GM19455 (cell line): ENCODE data around the gene NDUFA3.
"Not testable (repeated sequence)": the region's sequence is repeated elsewhere in the genome, so short reads cannot be mapped to it uniquely, and the experiment has no call there.

Experiments used
- ATAC-seq: cut with Tn5 transposase; IDR thresholded peaks from one replicate; pipeline ENCODE4 v1.9.1; 2021; ENCODE audit not compliant: unreplicated experiment

NDUFA3 gene

DNA sequence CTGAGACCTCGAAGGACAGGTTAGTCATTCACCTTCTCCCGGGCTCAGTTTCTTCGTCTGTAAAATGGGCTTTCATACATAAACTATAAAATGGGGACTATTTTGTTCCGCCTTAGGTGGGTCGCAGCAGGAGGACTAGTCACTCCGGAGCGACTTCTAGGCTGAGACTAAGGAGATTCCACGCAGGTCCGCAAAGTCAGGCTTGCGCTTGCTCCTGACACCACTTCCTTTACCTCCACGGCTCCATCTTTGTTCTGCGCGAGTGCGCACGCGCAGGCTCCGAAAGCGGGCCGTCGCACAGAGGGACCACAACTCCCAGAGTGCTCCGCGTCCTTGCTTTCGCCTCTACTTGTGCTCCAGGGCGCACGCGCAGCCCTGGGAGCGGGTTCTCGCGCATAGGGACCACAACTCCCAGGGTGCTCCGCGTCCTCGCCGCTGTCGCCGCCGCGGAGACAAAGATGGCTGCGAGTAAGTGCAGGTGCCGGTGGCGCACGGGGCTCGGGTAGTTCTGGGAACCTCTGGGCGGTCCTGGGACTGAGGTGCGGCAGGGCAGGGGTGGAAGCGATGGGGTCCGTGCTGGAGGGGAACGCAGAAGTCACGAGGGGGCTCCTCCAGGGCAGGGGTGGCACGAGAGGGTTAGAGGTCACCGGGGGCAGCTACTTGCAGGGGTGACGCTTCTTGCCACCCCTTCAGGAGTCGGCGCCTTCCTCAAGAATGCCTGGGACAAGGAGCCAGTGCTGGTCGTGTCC is at the start of gene NDUFA3:
NDUFA3 (plus strand) TSS at position 435 of the 749 bp plus-strand sequence; CDS start at position 459, 24 bp downstream.
- ATAC-seq, result peak; percentile 85

GRCh38 chr19:54062643-54063042 is 40.0 kb upstream of the NDUFA3 start:
- ATAC-seq, result no peak

- ATAC-seq, result no peak
Measured at GRCh38 chr19:54063350-54064116, 39.1 kb upstream of the NDUFA3 start, which contains the start of gene VSTM1. TSS of gene VSTM1 (minus strand) at chr19:54063897. CDS start at chr19:54063777, 120 bp downstream.

DNA sequence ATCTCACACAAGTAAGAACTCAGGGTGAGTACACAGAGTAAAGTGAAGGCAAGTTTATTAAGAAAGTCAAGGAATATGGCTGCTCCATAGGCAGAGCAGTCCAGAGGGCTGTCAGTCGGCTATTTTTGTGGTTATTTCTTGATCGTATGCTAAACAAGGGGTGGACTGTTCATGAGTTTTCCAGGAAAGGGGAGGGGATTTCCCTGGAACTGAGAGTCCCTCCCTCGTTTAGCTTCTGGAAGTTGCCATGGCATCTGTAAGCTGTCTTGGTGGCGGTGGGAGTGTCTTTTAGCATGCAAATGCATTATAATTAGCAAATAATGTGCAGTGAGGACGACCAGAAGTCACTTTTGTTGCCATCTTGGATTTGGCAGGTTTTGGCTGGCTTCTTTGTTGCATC is 33.2 kb upstream of the NDUFA3 start:
- ATAC-seq, result no peak

DNA sequence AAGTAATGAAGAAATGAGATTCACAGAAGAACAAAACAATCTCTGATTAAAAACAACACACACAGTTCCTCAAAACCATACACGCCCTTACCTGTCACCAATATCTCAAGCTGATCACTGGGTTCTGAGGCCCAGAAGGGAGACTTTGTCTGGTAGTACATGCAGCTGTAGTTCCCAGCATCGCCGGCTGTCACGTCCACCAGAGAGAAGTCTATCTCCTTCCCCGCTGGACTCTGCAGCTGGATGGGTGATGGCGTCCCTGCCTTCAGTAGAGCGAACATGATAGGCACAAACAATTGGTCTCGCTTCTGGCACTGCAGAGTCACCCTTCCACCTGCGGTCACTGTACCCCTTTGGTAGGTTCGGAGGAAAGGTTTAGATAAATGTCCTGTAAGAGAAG is 28.8 kb upstream of the NDUFA3 start:
- ATAC-seq, result no peak

DNA sequence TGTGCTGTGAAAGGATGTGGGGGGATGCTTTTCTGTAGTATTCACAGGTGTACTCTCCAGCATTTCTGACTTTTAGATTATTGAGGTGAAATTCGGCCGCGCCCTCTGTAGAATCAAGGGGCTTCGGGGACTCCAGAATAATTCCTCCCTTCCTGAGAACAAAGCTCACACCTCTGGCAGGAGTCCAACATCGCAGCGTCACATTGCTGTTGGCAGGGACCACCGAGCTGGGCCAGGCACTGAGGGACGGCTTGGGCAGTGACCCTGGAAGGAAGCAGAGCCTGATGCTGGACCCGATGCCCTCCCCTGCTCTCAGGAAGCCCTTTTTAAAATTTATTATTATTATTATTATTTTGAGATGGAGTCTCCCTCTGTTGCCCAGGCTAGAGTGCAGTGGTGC is 27.8 kb upstream of the NDUFA3 start:
- no peak for ATAC-seq

DNA sequence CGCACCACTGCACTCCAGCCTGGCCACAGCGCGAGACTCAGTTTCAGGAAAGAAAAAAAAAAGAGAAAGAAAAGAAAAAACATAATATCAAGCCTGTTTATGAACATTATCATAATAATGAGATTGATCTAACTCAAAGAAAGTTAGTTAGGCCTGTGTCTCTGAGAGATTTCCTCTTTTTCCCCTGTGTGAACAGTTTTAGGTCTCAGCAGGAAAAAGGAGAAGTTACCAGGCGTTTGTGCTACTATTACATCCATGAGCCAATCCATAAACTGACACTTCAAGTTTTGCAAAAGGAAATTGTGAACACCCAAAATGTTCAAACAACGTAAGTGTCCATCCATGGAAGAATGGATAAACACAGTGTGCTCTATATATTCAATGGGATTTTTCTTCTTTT is 25.3 kb upstream of the NDUFA3 start:
- no peak for ATAC-seq

- no peak for ATAC-seq
Measured at GRCh38 chr19:54081032-54081431, 21.6 kb upstream of the NDUFA3 start, which contains the start of gene TARM1. TSS of gene TARM1 (minus strand) at chr19:54081365. CDS start at chr19:54081340, 25 bp downstream.

DNA sequence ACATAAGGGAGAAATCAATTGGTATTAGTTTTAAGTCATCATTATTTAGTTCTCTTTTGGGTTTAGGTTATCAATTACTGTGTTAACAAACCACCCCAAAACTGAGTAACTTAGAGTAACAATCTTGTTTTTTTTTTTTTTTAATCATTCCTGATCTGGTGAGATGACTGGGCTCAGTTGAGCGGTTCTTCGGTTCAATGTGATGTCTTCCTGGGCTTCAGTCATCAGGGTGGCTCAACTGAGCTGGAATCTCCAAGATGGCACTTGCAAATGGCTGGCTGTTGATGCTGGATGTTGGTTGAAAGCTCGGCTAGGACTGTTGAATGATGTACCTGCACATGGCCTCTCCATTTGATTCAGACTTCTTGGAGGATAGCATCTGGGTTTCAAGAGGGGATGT is 18.2 kb upstream of the NDUFA3 start:
- no peak for ATAC-seq

DNA sequence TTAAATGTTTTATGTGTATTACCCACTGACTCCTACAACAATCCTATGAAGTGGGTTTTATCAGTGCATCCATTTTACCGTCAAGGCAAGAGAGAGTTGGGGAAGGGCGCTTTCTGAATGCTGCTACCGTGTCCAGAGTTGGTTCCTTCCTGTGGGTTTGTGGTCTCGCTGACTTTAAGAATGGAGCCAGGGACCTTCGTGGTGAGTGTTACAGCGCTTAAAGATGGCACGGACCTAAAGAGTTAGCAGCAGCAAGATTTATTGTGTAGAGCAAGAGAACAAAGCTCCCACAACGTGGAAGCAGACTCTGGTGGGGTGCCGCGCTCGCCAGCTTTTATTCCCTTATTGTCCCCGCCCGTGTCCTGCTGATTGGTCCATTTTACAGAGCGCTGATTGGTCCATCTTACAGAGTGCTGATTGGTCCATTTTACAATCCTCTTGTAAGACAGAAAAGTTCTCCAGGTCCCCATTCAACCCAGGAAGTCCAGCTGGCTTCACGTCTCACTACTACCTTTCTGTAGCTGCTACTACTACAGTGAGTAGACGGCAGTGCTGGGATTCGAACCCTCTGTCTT is 8.1 kb upstream of the NDUFA3 start:
- ATAC-seq, result no peak

DNA sequence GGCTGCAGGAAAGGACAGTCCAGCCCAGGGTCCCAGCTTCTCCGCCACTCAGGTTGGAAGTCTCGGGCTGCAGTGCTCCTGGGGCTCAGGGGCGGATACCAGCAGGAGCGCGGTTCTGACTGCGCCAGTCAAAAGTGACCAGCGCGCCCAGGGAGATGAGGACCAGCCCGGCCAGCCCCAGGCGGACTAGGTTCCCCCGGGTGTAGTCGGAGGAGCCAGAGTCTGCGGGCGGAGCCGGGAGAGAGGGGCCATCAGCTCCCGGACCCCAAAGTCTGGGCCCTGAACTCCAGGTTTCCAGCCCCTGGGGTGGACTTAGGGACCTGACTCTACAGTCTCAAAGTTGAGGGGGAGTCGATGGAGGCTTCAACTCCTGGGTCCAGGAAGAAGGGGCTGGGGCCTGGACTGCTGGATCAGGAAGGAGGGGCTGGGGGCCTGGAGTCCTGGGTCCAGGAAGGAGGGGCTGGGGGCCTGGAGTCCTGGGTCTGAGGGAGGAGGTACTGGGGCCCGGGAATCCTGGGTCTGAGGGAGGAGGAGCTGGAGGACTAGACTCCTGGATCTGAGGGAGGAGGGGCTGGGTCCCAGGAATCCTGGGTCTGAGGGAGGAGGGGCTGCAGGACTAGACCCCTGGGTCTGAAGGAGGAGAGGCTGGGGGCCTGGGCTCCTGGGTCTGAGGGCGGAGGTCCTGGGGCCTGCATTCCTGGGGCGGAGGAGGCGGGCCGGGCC is 7.4 kb upstream of the NDUFA3 start:
- no peak for ATAC-seq

- not testable (repeated sequence) for ATAC-seq
Measured at GRCh38 chr19:54095859-54096616, 6.6 kb upstream of the NDUFA3 start.

DNA sequence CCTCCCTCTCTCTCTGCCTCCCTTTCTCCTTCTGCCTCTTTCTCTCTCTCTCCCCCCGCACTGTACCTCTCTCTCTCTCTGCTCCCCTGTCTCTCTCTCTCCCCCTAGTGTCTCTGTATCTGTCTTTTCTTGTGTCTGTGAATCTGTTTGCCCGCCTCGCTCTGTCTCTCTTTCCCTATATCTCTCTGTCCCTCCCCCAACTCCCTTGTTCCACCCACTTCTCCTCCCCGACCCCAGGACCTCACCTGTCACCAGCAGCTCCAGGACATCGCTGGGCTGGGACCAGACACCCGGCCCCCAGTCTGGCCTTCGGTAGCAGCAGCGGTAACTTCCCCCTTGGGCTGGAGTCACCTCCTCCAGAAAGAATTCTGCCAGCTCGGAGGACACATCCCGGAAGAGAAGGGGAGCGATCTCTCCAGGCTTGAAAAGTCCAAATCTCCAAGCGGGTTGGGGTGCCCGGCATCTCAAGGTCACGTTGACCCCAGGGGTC is 6.0 kb upstream of the NDUFA3 start:
- ATAC-seq, result no peak

GRCh38 chr19:54099190-54099902 is 3.3 kb upstream of the NDUFA3 start:
- no peak for ATAC-seq

- not testable (repeated sequence) for ATAC-seq
Measured at GRCh38 chr19:54099903-54100255, 2.8 kb upstream of the NDUFA3 start.

- no peak for ATAC-seq
Measured at GRCh38 chr19:54100561-54100960, 2.1 kb upstream of the NDUFA3 start, which contains the start of gene OSCAR. TSS of gene OSCAR (minus strand) at chr19:54100803. CDS start at chr19:54100792, 11 bp downstream.

DNA sequence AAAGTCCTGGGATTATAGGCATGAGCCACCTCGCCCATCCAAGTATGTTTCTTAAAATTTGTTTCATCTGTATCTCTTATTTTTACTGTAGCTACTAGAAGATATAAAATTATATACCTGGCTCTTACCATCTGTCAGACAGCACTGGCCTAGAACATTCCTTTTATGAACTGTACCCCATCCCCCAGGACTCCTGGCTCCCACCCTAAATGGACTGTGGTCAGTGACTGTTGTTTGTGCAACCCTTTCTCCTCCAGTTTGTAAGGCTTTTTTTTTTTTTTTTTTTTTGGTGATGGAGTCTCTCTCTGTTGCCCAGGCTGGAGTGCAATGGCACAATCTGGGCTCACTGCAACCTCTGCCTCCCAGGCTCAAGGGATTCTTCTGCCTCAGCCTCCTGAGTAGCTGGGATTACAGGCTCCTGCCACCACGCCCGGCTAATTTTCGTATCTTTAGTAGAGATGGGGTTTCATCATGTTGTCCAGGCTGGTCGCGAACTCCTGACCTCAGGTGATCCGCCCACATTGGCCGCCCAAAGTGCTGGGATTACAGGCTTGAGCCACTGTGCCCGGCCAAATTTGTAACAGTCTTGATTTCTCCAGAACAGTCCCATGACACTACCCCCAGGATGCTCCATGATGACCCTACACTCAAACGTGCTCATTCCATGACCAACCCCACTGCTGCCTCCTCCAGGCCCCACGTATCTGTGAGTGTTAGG is 2.5 kb downstream of the NDUFA3 start:
- no peak for ATAC-seq

- no peak for ATAC-seq
Measured at GRCh38 chr19:54105796-54106195, 3.1 kb downstream of the NDUFA3 start.

- no peak for ATAC-seq
Measured at GRCh38 chr19:54106716-54107115, 4.1 kb downstream of the NDUFA3 start.
